Breast epithelium (tissue), 4 donors: ENCODE data around the gene DPH7. TPM values are rescaled to one million over a fixed set of nuclear protein-coding genes. Genes with fewer than 3 reads are reported as not detected.

ENCODE experiments used
- DNase-seq, 2 donors: peaks; one replicate each; pipeline ENCODE4 v3.0.0-alpha.2; 2019; ENCODE audit warnings: low spot score in 2 of 2
- H3K27ac ChIP-seq, 2 donors: fragments of 200-600 bp; sonication (generic) in 1 of 2; one replicate each; pipeline ENCODE4 v1.5.1; 2016 to 2019; ENCODE audit warnings: mild to moderate bottlenecking in 1 of 2
- H3K27me3 ChIP-seq, 2 donors: fragments of 200-600 bp; sonication (generic) in 1 of 2; one replicate each; pipeline versions ENCODE4 v1.5.1 to v1.6.0; 2017 to 2019; ENCODE audit warnings: control low read depth in 1 of 2, mild to moderate bottlenecking in 1 of 2
- H3K36me3 ChIP-seq: fragments of 200-600 bp; one replicate; pipeline ENCODE4 v1.5.1; 2019
- H3K4me1 ChIP-seq, 2 donors: fragments of 200-600 bp; sonication (generic); one replicate each; pipeline ENCODE4 v1.5.1; 2016 to 2019; ENCODE audit warnings: control low read depth in 1 of 2
- H3K4me3 ChIP-seq, 3 donors: fragments of 200-600 bp; sonication (generic); 1 replicate in 2 of 3; 2 replicates in 1 of 3; pipeline ENCODE4 v1.5.1; 2016 to 2019; ENCODE audit warnings: mild to moderate bottlenecking in 3 of 3, moderate library complexity in 2 of 3
- H3K9me3 ChIP-seq, 2 donors: fragments of 200-600 bp; sonication (generic) in 1 of 2; one replicate each; pipeline ENCODE4 v1.5.1; 2016 to 2019; ENCODE audit warnings: control low read depth in 1 of 2
- CTCF ChIP-seq, 3 donors: fragments of 450-650 bp; IDR thresholded peaks; one replicate each; pipeline ENCODE4 v1.5.1; 2016 to 2017; ENCODE audit warnings: antibody characterized with exemption in 3 of 3, mild to moderate bottlenecking in 3 of 3, moderate library complexity in 3 of 3
- POLR2A ChIP-seq: fragments of 450-650 bp; IDR thresholded peaks from one replicate; pipeline ENCODE4 v1.6.1; 2016; ENCODE audit warnings: antibody characterized with exemption, mild to moderate bottlenecking, moderate library complexity
- POLR2AphosphoS5 ChIP-seq, 3 donors: sonication (generic); formaldehyde crosslinking; IDR thresholded peaks; one replicate each; pipeline ENCODE4 v1.6.1; 2017; ENCODE audit warnings: antibody characterized with exemption in 3 of 3
- intact Hi-C: fragments of 100-400 bp; cut with DNase I; formaldehyde crosslinking; loops from one replicate; pipeline ENCODE4 v1.15.1; 2023; ENCODE audit warnings: low total_unique reads
- total RNA-seq, 3 donors: library from RNA; depleted of rRNA; stranded (reverse); fragments of >200 nt; gene quantifications; one replicate each; pipeline ENCODE4 v1.1.0, GENCODE V29; 2016

The DPH7 gene
- total RNA-seq, 3 donors from 2014 or later: 23.4 to 47.5 (median 45.1) TPM

GRCh38 chr9:137506702-137507171 lies 72.0 kb downstream of the DPH7 start:
- DNase-seq: no peak
- no peaks in the 10 kb centered on the region for H3K4me1 ChIP-seq
- H3K36me3 ChIP-seq: no peaks in the 10 kb centered on the region
- intact Hi-C loops: loop anchor here (2.0 kb wide), 1 partner anchor 64 kb away; no protein-coding TSS in a partner anchor
- H3K27me3 ChIP-seq: no peaks in the 10 kb centered on the region
- H3K9me3 ChIP-seq: no peaks in the 10 kb centered on the region
- H3K27ac ChIP-seq: no peak overlapping the region
- TF ChIP-seq POLR2A (no peak), CTCF (IDR thresholded peaks at IDR 0.05) (no peak), POLR2AphosphoS5 (IDR thresholded peaks at IDR 0.05) (no peak)
- no peak overlapping the region for H3K4me3 ChIP-seq

- H3K27ac ChIP-seq: no peak overlapping the region
- H3K4me3 ChIP-seq: no peak overlapping the region
- DNase-seq: no peak
These were observed 72.5 kb downstream of the DPH7 start for GRCh38 chr9:137506274-137506673.

GRCh38 chr9:137505421-137506140 lies 73.1 kb downstream of the DPH7 start:
- Histone ChIP-seq H3K4me3 (no peak overlapping the region), H3K9me3 (no peaks in the 10 kb centered on the region), H3K27ac (no peak overlapping the region), H3K36me3 (peaks cover 2% of the 10 kb centered on the region), H3K4me1 (no peaks in the 10 kb centered on the region), H3K27me3 (no peaks in the 10 kb centered on the region)
- DNase-seq: no peak
- intact Hi-C loops: loop anchor here (2.0 kb wide), 1 partner anchor 65 kb away; no protein-coding TSS in a partner anchor
- TF ChIP-seq CTCF (IDR thresholded peaks at IDR 0.05) (no peak), POLR2A (no peak), POLR2AphosphoS5 (IDR thresholded peaks at IDR 0.05) (no peak)

More at GRCh38 chr9:137506274-137506673, 72.5 kb downstream of the DPH7 start:
- TF ChIP-seq POLR2A (no peak), CTCF (IDR thresholded peaks at IDR 0.05) (no peak), POLR2AphosphoS5 (IDR thresholded peaks at IDR 0.05) (no peak)
- no peaks in the 10 kb centered on the region for H3K36me3 ChIP-seq
- H3K4me1 ChIP-seq: no peaks in the 10 kb centered on the region
- intact Hi-C loops: loop anchor here (2.0 kb wide), 1 partner anchor 65 kb away; no protein-coding TSS in a partner anchor
- no peaks in the 10 kb centered on the region for H3K27me3 ChIP-seq
- no peaks in the 10 kb centered on the region for H3K9me3 ChIP-seq

Other genes starting within 250 kb of the DPH7 start
- gene EXD3, start 155.8 kb downstream of the DPH7 start, total RNA-seq: 10 to 100 TPM in 2 of 3 donors, 1 to 10 TPM in 1; 7.7 to 28.7 (median 20.6) TPM
- 10 to 100 TPM in 1 of 3 donors, 1 to 10 TPM in 2; 2.9 to 13.8 (median 4.6) TPM for gene NOXA1, start 155.5 kb downstream of the DPH7 start, total RNA-seq
- gene ENTPD8, start 137.6 kb downstream of the DPH7 start, total RNA-seq: 1 to 10 TPM in 2 of 3 donors, not detected in 1; 2.0 to 3.2 TPM
- 10 to 100 TPM; 30.9 to 38.4 (median 37.4) TPM for gene NSMF, start 119.6 kb downstream of the DPH7 start, total RNA-seq
- 10 to 100 TPM; 17.3 to 18.7 (median 17.7) TPM for gene PNPLA7, start 28.5 kb downstream of the DPH7 start, total RNA-seq
- 10 to 100 TPM; 45.4 to 71.8 (median 65.4) TPM for gene MRPL41, start 27.0 kb downstream of the DPH7 start, total RNA-seq
- gene ZMYND19, start 11.6 kb upstream of the DPH7 start, total RNA-seq: 10 to 100 TPM in 2 of 3 donors, 1 to 10 TPM in 1; 9.4 to 17.7 (median 16.5) TPM
- gene ARRDC1, start 26.8 kb upstream of the DPH7 start, total RNA-seq: 100 to 1,000 TPM in 1 of 3 donors, 10 to 100 TPM in 2; 23.8 to 122 (median 57.0) TPM
- gene EHMT1, start 40.1 kb upstream of the DPH7 start, total RNA-seq: 100 to 1,000 TPM in 1 of 3 donors, 10 to 100 TPM in 2; 63.7 to 113 (median 91.2) TPM